CMK (cell line): Measurements from ENCODE around the gene GOLGA8R.
"Not testable (repeated sequence)": the region's sequence is repeated elsewhere in the genome, so short reads cannot be mapped to it uniquely, and the experiment has no call there.

ENCODE experiments used
- DNase-seq: peaks from one replicate; pipeline ENCODE4 v3.0.0-alpha.2; 2010; ENCODE audit warnings: low read depth

GOLGA8R gene

GRCh38 chr15:30414160-30414559, at the start of gene GOLGA8R:
TSS of gene GOLGA8R (minus strand) at chr15:30414260. CDS start at chr15:30414162, 98 bp downstream.
- not testable (repeated sequence) for DNase-seq

- not testable (repeated sequence) for DNase-seq
Observed at GRCh38 chr15:30463849-30464248, 49.8 kb upstream of the GOLGA8R start.

- not testable (repeated sequence) for DNase-seq
Observed at GRCh38 chr15:30462176-30462575, 48.1 kb upstream of the GOLGA8R start.

- DNase-seq, result not testable (repeated sequence)
Observed at GRCh38 chr15:30452702-30453101, 38.6 kb upstream of the GOLGA8R start.

GRCh38 chr15:30438348-30438747, 24.3 kb upstream of the GOLGA8R start:
- DNase-seq, result not testable (repeated sequence)

- DNase-seq, result not testable (repeated sequence)
Observed at GRCh38 chr15:30435878-30436277, 21.8 kb upstream of the GOLGA8R start.

- not testable (repeated sequence) for DNase-seq
Observed at GRCh38 chr15:30420723-30421122, 6.7 kb upstream of the GOLGA8R start.

GRCh38 chr15:30407636-30408035, 6.4 kb downstream of the GOLGA8R start:
- not testable (repeated sequence) for DNase-seq

GRCh38 chr15:30398988-30399387, 15.1 kb downstream of the GOLGA8R start:
- DNase-seq, result not testable (repeated sequence)

- DNase-seq, result not testable (repeated sequence)
Observed at GRCh38 chr15:30393664-30393991, 20.4 kb downstream of the GOLGA8R start.

GRCh38 chr15:30392766-30393663, 21.0 kb downstream of the GOLGA8R start, which contains the start of gene CHRFAM7A:
TSS of gene CHRFAM7A (minus strand) at chr15:30393540. CDS start at chr15:30383351, 10,189 bp downstream.
- not testable (repeated sequence) for DNase-seq

GRCh38 chr15:30386318-30386887, 27.7 kb downstream of the GOLGA8R start:
- not testable (repeated sequence) for DNase-seq

GRCh38 chr15:30377082-30377413, 37.0 kb downstream of the GOLGA8R start:
- DNase-seq, result not testable (repeated sequence)

GRCh38 chr15:30376375-30377081, 37.5 kb downstream of the GOLGA8R start:
- not testable (repeated sequence) for DNase-seq

- not testable (repeated sequence) for DNase-seq
Observed at GRCh38 chr15:30375872-30376271, 38.2 kb downstream of the GOLGA8R start.

GRCh38 chr15:30374862-30375261, 39.2 kb downstream of the GOLGA8R start:
- not testable (repeated sequence) for DNase-seq

GRCh38 chr15:30368271-30368670, 45.8 kb downstream of the GOLGA8R start:
- DNase-seq, result not testable (repeated sequence)

GRCh38 chr15:30367246-30367645, 46.8 kb downstream of the GOLGA8R start:
- DNase-seq, result not testable (repeated sequence)

GRCh38 chr15:30361404-30361803, 52.7 kb downstream of the GOLGA8R start:
- DNase-seq, result not testable (repeated sequence)

GRCh38 chr15:30360990-30361389, 53.1 kb downstream of the GOLGA8R start:
- DNase-seq, result not testable (repeated sequence)

- not testable (repeated sequence) for DNase-seq
Observed at GRCh38 chr15:30355043-30355442, 59.0 kb downstream of the GOLGA8R start.
